Esophagus squamous epithelium (tissue), 5 donors: Measurements from ENCODE around the gene SDHB. TPM values are rescaled to one million over a fixed set of nuclear protein-coding genes. Genes with fewer than 3 reads are reported as not detected.

Experiments used
- DNase-seq: peaks from one replicate; lab custom pipeline; 2025; lab: John Stamatoyannopoulos, UW
- H3K27ac ChIP-seq, 4 donors: fragments of 200-600 bp; sonication (generic); one replicate each; pipeline ENCODE4 v1.5.1; 2016 to 2019; ENCODE audit warnings: mild to moderate bottlenecking in 1 of 4
- H3K27me3 ChIP-seq, 4 donors: fragments of 200-600 bp; sonication (generic); 1 replicate in 3 of 4; 2 replicates in 1 of 4; pipeline versions ENCODE4 v1.5.1 to v1.6.0; 2017 to 2021; ENCODE audit warnings: antibody characterized with exemption in 1 of 4
- H3K36me3 ChIP-seq, 3 donors: fragments of 200-600 bp; sonication (generic); one replicate each; pipeline ENCODE4 v1.5.1; 2016 to 2019
- H3K4me1 ChIP-seq, 3 donors: fragments of 200-600 bp; sonication (generic); one replicate each; pipeline ENCODE4 v1.5.1; 2017 to 2019
- H3K4me3 ChIP-seq, 4 donors: fragments of 200-600 bp; sonication (generic); 1 replicate in 3 of 4; 2 replicates in 1 of 4; pipeline ENCODE4 v1.5.1; 2016 to 2019; ENCODE audit warnings: mild to moderate bottlenecking in 2 of 4, moderate library complexity in 1 of 4
- H3K9me3 ChIP-seq, 3 donors: fragments of 200-600 bp; sonication (generic); one replicate each; pipeline ENCODE4 v1.5.1; 2016 to 2019
- CTCF ChIP-seq, 6 experiments: fragments of 450-650 bp in 4 of 6; fragments of 200-600 bp in 2 of 6; sonication (generic) in 2 of 6; IDR thresholded peaks; one replicate each; pipeline ENCODE4 v1.5.1; 2016 to 2019; ENCODE audit warnings: antibody characterized with exemption in 6 of 6, mild to moderate bottlenecking in 4 of 6, moderate library complexity in 4 of 6
- POLR2A ChIP-seq, 4 donors: fragments of 450-650 bp; IDR thresholded peaks; one replicate each; pipeline ENCODE4 v1.6.1; 2017; ENCODE audit warnings: antibody characterized with exemption in 4 of 4, mild to moderate bottlenecking in 4 of 4, moderate library complexity in 3 of 4
- WGBS, 2 donors: methylation state at CpG; one replicate each; pipeline ENCODE4 v1.1.5; 2018; 5-methylcytosine and 5-hydroxymethylcytosine counted together
- intact Hi-C: fragments of 100-400 bp; cut with DNase I; formaldehyde crosslinking; loops from one replicate; pipeline ENCODE4 v1.15.0; 2022
- total RNA-seq, 4 donors: library from RNA; depleted of rRNA; stranded (reverse); fragments of >200 nt; gene quantifications; one replicate each; pipeline ENCODE4 v1.1.0, GENCODE V29; 2016
- donor health status: DM: yes; HTN: yes; CAD: no.

SDHB gene
- total RNA-seq, 4 donors from 2014 or later, result 78.4 to 137 (median 119) TPM

DNA sequence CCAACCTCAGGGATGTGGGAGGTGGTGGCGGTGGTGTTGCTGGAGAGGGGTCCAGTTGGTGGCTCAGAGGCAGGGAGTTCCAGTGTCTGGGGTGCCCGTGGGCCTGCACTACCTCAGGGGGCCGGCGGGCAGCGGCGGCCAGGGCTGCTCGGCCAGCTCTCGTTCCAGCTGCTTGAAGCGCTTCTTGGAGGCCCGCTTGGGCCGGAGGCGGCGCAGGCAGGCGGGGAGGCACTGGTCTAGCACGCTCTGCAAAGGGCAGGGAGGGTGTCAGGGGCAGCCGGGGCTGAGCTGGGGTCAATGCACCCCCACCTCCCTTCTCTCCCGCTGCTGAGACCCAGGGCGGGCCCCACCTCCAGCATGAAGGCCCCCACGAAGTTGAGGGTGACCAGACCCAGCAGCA is 67.7 kb downstream of the SDHB start:
- WGBS, 2 donors, result 67% methylated on average over 1 of the region's 19 CpGs; no CpG with 5 or more reads in 1 of the 2 donors
- peaks cover 8 to 15% (median 9%) of the 10 kb centered on the region in 3 donors for H3K4me1 ChIP-seq
- no peak for DNase-seq
- intact Hi-C loops, result no loop called here
- H3K27me3 ChIP-seq, result peaks cover 0 to 5% (median 0%) of the 10 kb centered on the region in 4 donors
- no peaks in the 10 kb centered on the region for H3K9me3 ChIP-seq
- no peak for TF ChIP-seq POLR2A (IDR thresholded peaks at IDR 0.05)
- TF ChIP-seq CTCF (IDR thresholded peaks at IDR 0.05), result no peak
- H3K36me3 ChIP-seq, result peaks cover 6 to 56% (median 13%) of the 10 kb centered on the region in 3 donors
- no peak overlapping the region for H3K4me3 ChIP-seq
- H3K27ac ChIP-seq, result no peak overlapping the region

DNA sequence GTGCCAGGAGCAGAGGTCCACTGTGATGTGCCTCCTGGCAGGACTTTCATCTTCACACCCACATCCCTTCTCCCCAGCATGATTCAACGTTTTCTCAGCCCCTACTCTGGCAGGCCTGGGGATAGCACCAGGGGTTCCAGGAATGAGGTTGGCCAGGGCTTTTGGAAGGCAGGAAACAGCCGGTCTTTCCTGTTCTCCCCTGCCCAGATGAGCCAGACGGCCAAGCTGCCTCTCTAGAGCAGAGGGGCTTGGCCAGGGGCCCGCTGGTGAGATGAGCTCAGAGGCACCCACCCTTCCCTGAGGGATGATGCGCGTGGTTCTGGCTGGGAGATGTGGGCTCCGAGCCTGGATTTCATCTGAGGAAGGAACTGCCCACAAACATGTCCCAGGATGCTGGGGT is 69.1 kb downstream of the SDHB start:
- Histone ChIP-seq H3K4me1 (peaks cover 13 to 29% (median 22%) of the 10 kb centered on the region in 3 donors), H3K4me3 (no peak overlapping the region), H3K27ac (peak overlapping the region in 2 of 4 donors; percentile 23 to 25), H3K36me3 (peaks cover 6 to 42% (median 13%) of the 10 kb centered on the region in 3 donors), H3K9me3 (no peaks in the 10 kb centered on the region), H3K27me3 (peaks cover 0 to 19% (median 0%) of the 10 kb centered on the region in 4 donors)
- intact Hi-C loops, result no loop called here
- TF ChIP-seq POLR2A (IDR thresholded peaks at IDR 0.05) (no peak), CTCF (IDR thresholded peaks at IDR 0.05) (no peak)
- 27 to 43% methylated on average over 1 to 5 of the region's 7 CpGs for WGBS, 2 donors
- no peak for DNase-seq

DNA sequence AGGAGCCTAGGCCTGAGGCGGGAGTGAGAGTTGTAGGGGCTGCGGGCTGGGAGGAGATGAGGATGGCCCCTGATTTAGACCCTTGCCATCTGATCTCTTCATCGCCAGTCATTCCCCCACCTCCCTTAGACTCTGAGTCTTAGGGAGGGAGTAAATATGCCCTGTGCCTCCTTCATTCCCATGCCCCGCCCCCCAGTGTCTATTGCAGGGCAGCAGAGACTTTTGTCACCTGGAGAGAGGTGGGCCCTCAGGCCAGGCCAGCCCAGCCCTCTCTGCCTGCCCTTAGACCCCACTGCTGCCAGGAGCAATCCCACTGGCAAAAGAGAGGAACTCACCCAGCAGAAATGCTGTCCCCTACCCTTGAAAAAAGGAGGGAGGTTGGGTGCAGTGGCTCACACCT is 70.2 kb downstream of the SDHB start:
- 100% methylated on average over 2 of the region's 4 CpGs; no CpG with 5 or more reads in 1 of the 2 donors for WGBS, 2 donors

GRCh38 chr1:16982902-16983301 is 70.9 kb downstream of the SDHB start:
- H3K9me3 ChIP-seq, result no peaks in the 10 kb centered on the region
- intact Hi-C loops, result no loop called here
- no peak for TF ChIP-seq CTCF (IDR thresholded peaks at IDR 0.05)
- TF ChIP-seq POLR2A (IDR thresholded peaks at IDR 0.05), result no peak
- peaks cover 16 to 47% (median 25%) of the 10 kb centered on the region in 3 donors for H3K4me1 ChIP-seq
- WGBS, 2 donors, result 81 to 86% methylated on average over 8 to 11 of the region's 11 CpGs
- no peak overlapping the region for H3K4me3 ChIP-seq
- H3K27ac ChIP-seq, result no peak overlapping the region
- peaks cover 0 to 31% (median 0%) of the 10 kb centered on the region in 4 donors for H3K27me3 ChIP-seq
- peaks cover 1 to 24% (median 9%) of the 10 kb centered on the region in 3 donors for H3K36me3 ChIP-seq
- DNase-seq, result no peak

More for the DNA sequence above, 70.2 kb downstream of the SDHB start:
- TF ChIP-seq CTCF (IDR thresholded peaks at IDR 0.05) (no peak), POLR2A (IDR thresholded peaks at IDR 0.05) (no peak)
- Histone ChIP-seq H3K4me1 (peaks cover 16 to 40% (median 25%) of the 10 kb centered on the region in 3 donors), H3K27ac (no peak overlapping the region), H3K36me3 (peaks cover 6 to 32% (median 13%) of the 10 kb centered on the region in 3 donors), H3K4me3 (no peak overlapping the region), H3K9me3 (no peaks in the 10 kb centered on the region), H3K27me3 (peaks cover 0 to 30% (median 0%) of the 10 kb centered on the region in 4 donors)
- intact Hi-C loops, result no loop called here
- no peak for DNase-seq

DNA sequence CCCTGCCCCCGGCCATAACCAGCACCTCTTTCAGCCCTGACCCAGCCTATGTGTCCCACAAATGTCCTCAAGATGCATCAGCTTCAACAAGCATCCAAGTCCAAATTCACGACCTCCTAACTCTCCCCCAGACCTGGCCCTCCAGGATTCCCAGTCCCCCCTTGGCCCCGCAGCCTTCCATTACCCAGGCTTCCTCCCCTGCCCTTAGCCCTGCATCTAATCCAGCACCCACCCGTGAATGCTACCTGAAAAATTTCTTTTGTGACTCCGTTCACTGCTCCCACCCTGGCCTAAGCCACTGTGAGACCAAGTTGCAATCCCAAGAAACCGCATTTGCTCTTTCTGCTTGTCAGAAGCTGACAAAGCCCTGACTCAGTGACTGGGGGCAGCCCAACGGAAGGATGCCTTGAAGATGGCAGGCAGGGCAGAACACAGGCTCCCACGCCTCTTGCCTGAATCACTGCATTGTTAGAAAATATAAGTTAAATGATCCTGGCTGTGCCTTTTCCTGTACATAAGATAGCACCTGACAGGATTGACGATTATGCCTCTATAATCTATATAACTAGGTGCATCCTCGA is 72.5 kb downstream of the SDHB start:
- Histone ChIP-seq H3K27me3 (peaks cover 0 to 31% (median 0%) of the 10 kb centered on the region in 4 donors), H3K27ac (no peak overlapping the region), H3K9me3 (no peaks in the 10 kb centered on the region), H3K4me1 (peaks cover 16 to 60% (median 25%) of the 10 kb centered on the region in 3 donors), H3K4me3 (no peak overlapping the region), H3K36me3 (peaks cover 0 to 9% (median 0%) of the 10 kb centered on the region in 3 donors)
- no peak for DNase-seq
- intact Hi-C loops, result no loop called here
- TF ChIP-seq POLR2A (IDR thresholded peaks at IDR 0.05), result no peak
- no peak for TF ChIP-seq CTCF (IDR thresholded peaks at IDR 0.05)
- WGBS, 2 donors, result 57 to 77% methylated on average over 10 of the region's 10 CpGs
